GM19099 (cell line): ENCODE results near the gene GPR132.
A peak's percentile ranks its signal among the peaks of the same experiment; 100 is the strongest.

Source experiments
- POLR2A ChIP-seq: IDR thresholded peaks from 3 replicates; pipeline ENCODE4 v1.6.1; 2011; ENCODE audit warnings: low read depth; ENCODE audit not compliant: insufficient read length; ENCODE audit errors: extremely low read depth

GPR132 gene

GRCh38 chr14:105025429-105025828 is 39.8 kb downstream of the GPR132 start:
- TF ChIP-seq POLR2A: no peak

GRCh38 chr14:105023791-105024480 is 41.3 kb downstream of the GPR132 start:
- no peak for TF ChIP-seq POLR2A

- no peak for TF ChIP-seq POLR2A
Measured at GRCh38 chr14:105023144-105023543, 42.1 kb downstream of the GPR132 start.

GRCh38 chr14:105022276-105022670 is 43.0 kb downstream of the GPR132 start:
- TF ChIP-seq POLR2A: no peak

GRCh38 chr14:105021656-105022275 is 43.5 kb downstream of the GPR132 start:
- no peak for TF ChIP-seq POLR2A

GRCh38 chr14:105020815-105021655 is 44.2 kb downstream of the GPR132 start, which contains the start of gene CDCA4:
Gene CDCA4 (minus strand): TSS chr14:105021083. CDS start chr14:105011929, 9,154 bp downstream.
- TF ChIP-seq POLR2A: peak; percentile 89

GRCh38 chr14:105019861-105020814 is 45.1 kb downstream of the GPR132 start:
- no peak for TF ChIP-seq POLR2A

GRCh38 chr14:105018414-105018813 is 46.8 kb downstream of the GPR132 start:
- no peak for TF ChIP-seq POLR2A

GRCh38 chr14:105015905-105016304 is 49.3 kb downstream of the GPR132 start:
- no peak for TF ChIP-seq POLR2A

- TF ChIP-seq POLR2A: no peak
Measured at GRCh38 chr14:105015242-105015641, 50.0 kb downstream of the GPR132 start.

GRCh38 chr14:105014631-105015030 is 50.6 kb downstream of the GPR132 start:
- TF ChIP-seq POLR2A: no peak

- no peak for TF ChIP-seq POLR2A
Measured at GRCh38 chr14:105014032-105014431, 51.2 kb downstream of the GPR132 start.

- no peak for TF ChIP-seq POLR2A
Measured at GRCh38 chr14:105013150-105013785, 52.0 kb downstream of the GPR132 start.

GRCh38 chr14:105012171-105012985 is 52.9 kb downstream of the GPR132 start:
- no peak for TF ChIP-seq POLR2A
